ENCODE data around the gene TRMT44.
A peak's percentile ranks its signal among the peaks of the same experiment; 100 is the strongest.
"Not testable (repeated sequence)": the region's sequence is repeated elsewhere in the genome, so short reads cannot be mapped to it uniquely, and the experiment has no call there.

The TRMT44 gene

GRCh38 chr4:8440492-8441311 lies at the start of gene TRMT44, which contains the start of gene ACOX3:
Gene TRMT44 (plus strand): TSS chr4:8440777. CDS start chr4:8440823, 46 bp downstream.
Gene ACOX3 (minus strand): TSS chr4:8440723. CDS start chr4:8416521, 24,202 bp downstream.
- peak; percentile 81 for DNase-seq

GRCh38 chr4:8391071-8391470 lies 49.5 kb upstream of the TRMT44 start:
- no peak for DNase-seq

- peak; percentile 14 for DNase-seq
These were observed 48.6 kb upstream of the TRMT44 start for GRCh38 chr4:8391972-8392371.

GRCh38 chr4:8392591-8393190 lies 47.9 kb upstream of the TRMT44 start:
- DNase-seq: no peak

GRCh38 chr4:8393593-8394038 lies 47.0 kb upstream of the TRMT44 start:
- DNase-seq: no peak

- DNase-seq: no peak
These were observed 46.5 kb upstream of the TRMT44 start for GRCh38 chr4:8394061-8394519.

- no peak for DNase-seq
These were observed 45.8 kb upstream of the TRMT44 start for GRCh38 chr4:8394806-8395205.

GRCh38 chr4:8395504-8396296 lies 44.9 kb upstream of the TRMT44 start:
- no peak for DNase-seq

GRCh38 chr4:8396762-8397406 lies 43.7 kb upstream of the TRMT44 start:
- no peak for DNase-seq

- no peak for DNase-seq
These were observed 42.2 kb upstream of the TRMT44 start for GRCh38 chr4:8398347-8398746.

GRCh38 chr4:8399298-8399697 lies 41.3 kb upstream of the TRMT44 start:
- no peak for DNase-seq

GRCh38 chr4:8400632-8401325 lies 39.8 kb upstream of the TRMT44 start:
- no peak for DNase-seq

GRCh38 chr4:8401665-8402064 lies 38.9 kb upstream of the TRMT44 start:
- DNase-seq: no peak

GRCh38 chr4:8402181-8402597 lies 38.4 kb upstream of the TRMT44 start:
- DNase-seq: no peak

GRCh38 chr4:8402640-8403039 lies 37.9 kb upstream of the TRMT44 start:
- no peak for DNase-seq

- DNase-seq: peak; percentile 67
These were observed 37.3 kb upstream of the TRMT44 start for GRCh38 chr4:8403173-8403753.

GRCh38 chr4:8403976-8404375 lies 36.6 kb upstream of the TRMT44 start:
- no peak for DNase-seq

GRCh38 chr4:8404791-8405515 lies 35.6 kb upstream of the TRMT44 start:
- no peak for DNase-seq

- DNase-seq: no peak
These were observed 35.1 kb upstream of the TRMT44 start for GRCh38 chr4:8405516-8405875.

- not testable (repeated sequence) for DNase-seq
These were observed 33.7 kb upstream of the TRMT44 start for GRCh38 chr4:8406887-8407286.

- no peak for DNase-seq
These were observed 33.3 kb upstream of the TRMT44 start for GRCh38 chr4:8407316-8407715.
